ENCODE data around the gene CGNL1.

CGNL1 gene

DNA sequence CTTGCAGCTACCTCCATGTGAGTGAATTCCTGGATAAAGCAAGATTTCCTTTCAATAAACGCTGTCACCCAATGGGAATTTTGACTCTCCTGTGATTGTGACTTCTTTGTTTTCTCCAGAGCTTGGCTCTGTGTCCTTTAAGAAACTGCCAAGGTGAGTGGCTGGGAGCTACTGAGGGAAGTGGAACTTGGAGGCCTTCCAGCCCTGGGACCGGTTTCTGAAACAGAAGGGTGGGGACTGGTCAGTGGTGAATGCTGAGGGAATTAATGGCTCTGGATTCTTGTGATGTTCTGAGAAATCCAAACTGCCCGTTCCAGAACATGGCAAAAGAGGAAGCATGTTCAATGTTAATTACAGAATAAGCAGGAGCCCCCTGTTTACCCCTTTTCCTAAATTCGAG is 174.3 kb downstream of the CGNL1 start:
- Histone ChIP-seq H3K9me3 (ENCODE audit: insufficient read depth, low read length) (no peaks in the 10 kb centered on the region), H2AFZ (ENCODE audit: low read depth, low read length) (no peak overlapping the region), H3K36me3 (replicated peaks; ENCODE audit: low read depth, low read length) (no peaks in the 10 kb centered on the region), H3K27me3 (ENCODE audit: low read depth, low read length) (no peaks in the 10 kb centered on the region), H3K4me2 (ENCODE audit: low read length) (no peak overlapping the region), H3K9ac (ENCODE audit: low read length) (no peak overlapping the region), H3K27ac (ENCODE audit: low read length) (no peak overlapping the region), H4K20me1 (ENCODE audit: insufficient read depth, low read length) (no peaks in the 10 kb centered on the region), H3K79me2 (ENCODE audit: low read length) (no peaks in the 10 kb centered on the region), H3K4me3 (ENCODE audit: low read length) (no peak overlapping the region), H3K4me1 (ENCODE audit: low read length) (no peaks in the 10 kb centered on the region)
- no peak for TF ChIP-seq EZH2phosphoT487 (IDR thresholded peaks at IDR 0.05; ENCODE audit: low read depth)
- TF ChIP-seq, protein P1, sequence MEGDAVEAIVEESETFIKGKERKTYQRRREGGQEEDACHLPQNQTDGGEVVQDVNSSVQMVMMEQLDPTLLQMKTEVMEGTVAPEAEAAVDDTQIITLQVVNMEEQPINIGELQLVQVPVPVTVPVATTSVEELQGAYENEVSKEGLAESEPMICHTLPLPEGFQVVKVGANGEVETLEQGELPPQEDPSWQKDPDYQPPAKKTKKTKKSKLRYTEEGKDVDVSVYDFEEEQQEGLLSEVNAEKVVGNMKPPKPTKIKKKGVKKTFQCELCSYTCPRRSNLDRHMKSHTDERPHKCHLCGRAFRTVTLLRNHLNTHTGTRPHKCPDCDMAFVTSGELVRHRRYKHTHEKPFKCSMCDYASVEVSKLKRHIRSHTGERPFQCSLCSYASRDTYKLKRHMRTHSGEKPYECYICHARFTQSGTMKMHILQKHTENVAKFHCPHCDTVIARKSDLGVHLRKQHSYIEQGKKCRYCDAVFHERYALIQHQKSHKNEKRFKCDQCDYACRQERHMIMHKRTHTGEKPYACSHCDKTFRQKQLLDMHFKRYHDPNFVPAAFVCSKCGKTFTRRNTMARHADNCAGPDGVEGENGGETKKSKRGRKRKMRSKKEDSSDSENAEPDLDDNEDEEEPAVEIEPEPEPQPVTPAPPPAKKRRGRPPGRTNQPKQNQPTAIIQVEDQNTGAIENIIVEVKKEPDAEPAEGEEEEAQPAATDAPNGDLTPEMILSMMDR (IDR thresholded peaks at IDR 0.05; ENCODE audit: low read depth, low read length): no peak

DNA sequence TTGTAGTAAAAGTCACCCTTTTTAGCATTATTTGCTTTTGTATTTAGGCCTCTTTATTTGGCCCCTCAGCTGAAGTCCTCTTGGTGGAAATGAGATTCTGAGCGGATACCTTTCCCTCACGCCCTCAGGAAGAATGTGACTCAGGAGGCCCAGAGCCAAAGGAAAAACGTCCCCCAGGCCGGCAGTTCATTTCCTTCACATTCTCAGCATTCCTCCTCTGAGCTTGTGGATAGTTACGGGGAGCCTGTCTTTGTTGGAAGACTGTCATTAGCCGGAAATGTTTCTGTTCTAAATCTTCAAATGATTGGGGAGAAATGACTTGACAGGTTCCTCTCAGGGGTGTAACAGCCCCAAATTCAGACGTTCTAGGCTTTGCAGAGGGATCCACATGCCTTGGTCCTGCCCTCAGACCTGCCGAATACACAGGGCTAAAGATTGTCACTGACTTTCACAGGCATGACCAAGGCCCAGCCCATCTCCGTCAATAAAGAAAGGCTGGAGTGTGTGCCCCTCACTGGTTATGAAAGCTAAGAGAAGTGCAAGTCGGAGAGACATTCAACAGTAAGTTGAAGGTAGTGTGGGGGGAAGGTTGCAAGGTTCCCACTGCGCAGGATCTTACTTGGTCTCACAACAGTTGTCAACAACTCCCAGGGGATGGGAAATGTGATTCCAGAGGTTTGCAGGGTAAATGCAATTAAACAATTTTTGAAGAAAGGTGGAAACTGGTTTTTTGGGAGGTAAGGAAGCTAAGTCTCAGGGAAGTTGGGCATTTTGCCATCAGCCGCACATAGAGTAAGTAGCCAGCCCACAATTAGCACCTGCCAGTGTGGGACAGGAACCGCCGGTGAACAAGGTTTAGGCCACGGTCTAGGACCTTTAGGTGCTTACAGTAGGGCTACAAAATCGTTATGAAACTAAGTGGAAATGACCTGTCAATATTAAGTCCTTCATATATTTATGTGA is 175.7 kb downstream of the CGNL1 start:
- Histone ChIP-seq H3K27me3 (ENCODE audit: low read depth, low read length) (no peaks in the 10 kb centered on the region), H3K4me1 (ENCODE audit: low read length) (no peaks in the 10 kb centered on the region), H3K4me3 (ENCODE audit: low read length) (no peak overlapping the region), H2AFZ (ENCODE audit: low read depth, low read length) (no peak overlapping the region), H3K9me3 (ENCODE audit: insufficient read depth, low read length) (no peaks in the 10 kb centered on the region), H4K20me1 (ENCODE audit: insufficient read depth, low read length) (no peaks in the 10 kb centered on the region), H3K9ac (ENCODE audit: low read length) (no peak overlapping the region), H3K36me3 (replicated peaks; ENCODE audit: low read depth, low read length) (no peaks in the 10 kb centered on the region), H3K4me2 (ENCODE audit: low read length) (no peak overlapping the region), H3K79me2 (ENCODE audit: low read length) (no peaks in the 10 kb centered on the region), H3K27ac (ENCODE audit: low read length) (no peak overlapping the region)
- TF ChIP-seq, protein P1 (IDR thresholded peaks at IDR 0.05; ENCODE audit: low read depth, low read length): no peak
- no peak for TF ChIP-seq EZH2phosphoT487 (IDR thresholded peaks at IDR 0.05; ENCODE audit: low read depth)

DNA sequence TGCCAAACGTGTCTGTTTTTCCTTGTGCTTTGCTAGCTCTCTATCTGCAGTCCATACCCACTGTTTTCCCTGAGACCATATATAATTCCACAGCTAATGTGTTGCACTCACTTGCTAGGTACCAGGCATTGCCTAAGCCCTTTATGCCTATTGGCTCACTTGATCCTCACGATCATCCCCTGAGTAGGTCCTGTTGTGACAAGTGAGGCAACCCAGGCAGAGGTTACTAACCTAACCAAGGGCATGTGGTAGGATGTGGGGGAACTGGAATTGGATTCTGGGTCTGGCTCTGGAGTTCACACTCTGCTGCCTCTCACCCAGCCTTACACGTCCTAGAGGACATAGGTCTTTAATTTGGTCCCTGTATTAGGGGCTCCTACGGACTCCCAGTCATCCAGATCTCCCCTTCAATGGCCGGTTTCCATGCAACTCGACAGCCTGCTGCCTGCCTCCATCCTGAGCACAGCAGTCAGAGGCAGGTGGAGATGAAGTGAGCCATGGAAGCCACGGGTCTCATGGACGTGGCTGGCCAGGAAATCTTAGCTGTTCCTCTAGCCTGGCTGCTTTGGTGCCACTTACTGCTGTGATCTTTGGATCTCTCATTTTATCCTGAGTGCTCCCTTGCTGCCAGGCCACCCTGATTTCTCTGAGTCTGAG is 176.5 kb downstream of the CGNL1 start:
- TF ChIP-seq, protein P1 (IDR thresholded peaks at IDR 0.05; ENCODE audit: low read depth, low read length): no peak
- no peak for TF ChIP-seq EZH2phosphoT487 (IDR thresholded peaks at IDR 0.05; ENCODE audit: low read depth)

DNA sequence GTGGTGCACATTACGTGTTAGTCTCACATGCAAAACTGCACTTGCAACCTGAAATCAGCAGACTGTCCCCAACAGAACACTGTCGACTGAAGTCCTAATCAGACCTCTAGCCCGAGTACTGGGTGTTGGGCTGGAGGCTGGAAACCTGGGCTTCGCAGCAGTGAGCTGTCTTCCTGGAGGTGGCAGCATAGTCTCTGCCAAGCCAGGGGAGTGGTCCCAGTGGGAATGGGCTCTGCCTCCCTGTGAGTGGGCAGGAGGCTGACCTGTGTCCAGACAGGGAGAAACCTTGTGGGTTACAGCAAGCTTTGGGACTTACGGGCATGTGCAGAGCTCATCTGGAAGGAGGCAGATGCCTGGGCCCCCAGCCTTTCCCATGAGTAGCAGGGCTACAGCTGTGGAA is 177.2 kb downstream of the CGNL1 start:
- Histone ChIP-seq H2AFZ (ENCODE audit: low read depth, low read length) (no peak overlapping the region), H3K27ac (ENCODE audit: low read length) (no peak overlapping the region)
- TF ChIP-seq EZH2phosphoT487 (IDR thresholded peaks at IDR 0.05; ENCODE audit: low read depth): no peak
- TF ChIP-seq, protein P1 (IDR thresholded peaks at IDR 0.05; ENCODE audit: low read depth, low read length): no peak; the same call in 1 of the 2 replicates

More for the DNA sequence above, 176.5 kb downstream of the CGNL1 start:
- no peak overlapping the region for H3K4me3 ChIP-seq (ENCODE audit: low read length)
- H4K20me1 ChIP-seq (ENCODE audit: insufficient read depth, low read length): no peaks in the 10 kb centered on the region
- no peaks in the 10 kb centered on the region for H3K36me3 ChIP-seq (replicated peaks; ENCODE audit: low read depth, low read length)
- H3K9me3 ChIP-seq (ENCODE audit: insufficient read depth, low read length): no peaks in the 10 kb centered on the region
- H3K4me2 ChIP-seq (ENCODE audit: low read length): no peak overlapping the region
- no peaks in the 10 kb centered on the region for H3K27me3 ChIP-seq (ENCODE audit: low read depth, low read length)
- H3K79me2 ChIP-seq (ENCODE audit: low read length): no peaks in the 10 kb centered on the region
- no peak overlapping the region for H3K9ac ChIP-seq (ENCODE audit: low read length)
- H3K27ac ChIP-seq (ENCODE audit: low read length): no peak overlapping the region
- no peak overlapping the region for H2AFZ ChIP-seq (ENCODE audit: low read depth, low read length)
- no peaks in the 10 kb centered on the region for H3K4me1 ChIP-seq (ENCODE audit: low read length)

More for the DNA sequence above, 177.2 kb downstream of the CGNL1 start:
- no peaks in the 10 kb centered on the region for H3K27me3 ChIP-seq (ENCODE audit: low read depth, low read length)
- H3K9ac ChIP-seq (ENCODE audit: low read length): no peak overlapping the region
- H3K9me3 ChIP-seq (ENCODE audit: insufficient read depth, low read length): no peaks in the 10 kb centered on the region
- H3K36me3 ChIP-seq (replicated peaks; ENCODE audit: low read depth, low read length): no peaks in the 10 kb centered on the region
- no peaks in the 10 kb centered on the region for H3K79me2 ChIP-seq (ENCODE audit: low read length)
- H3K4me2 ChIP-seq (ENCODE audit: low read length): no peak overlapping the region
- H3K4me1 ChIP-seq (ENCODE audit: low read length): no peaks in the 10 kb centered on the region
- H3K4me3 ChIP-seq (ENCODE audit: low read length): no peak overlapping the region
- H4K20me1 ChIP-seq (ENCODE audit: insufficient read depth, low read length): no peaks in the 10 kb centered on the region

Data from OCI-LY3 (cell line).